HG03039 (cell line): Measurements from ENCODE around the gene CCDC74A.
"Not testable (repeated sequence)": the region's sequence is repeated elsewhere in the genome, so short reads cannot be mapped to it uniquely, and the experiment has no call there.

Experiments used
- ATAC-seq: cut with Tn5 transposase; IDR thresholded peaks from one replicate; pipeline ENCODE4 v1.9.1; 2021; ENCODE audit warnings: mild to moderate bottlenecking, moderate library complexity; ENCODE audit not compliant: unreplicated experiment

Gene CCDC74A

GRCh38 chr2:131498321-131498973 lies 29.2 kb upstream of the CCDC74A start:
- peak; percentile 98 for ATAC-seq

DNA sequence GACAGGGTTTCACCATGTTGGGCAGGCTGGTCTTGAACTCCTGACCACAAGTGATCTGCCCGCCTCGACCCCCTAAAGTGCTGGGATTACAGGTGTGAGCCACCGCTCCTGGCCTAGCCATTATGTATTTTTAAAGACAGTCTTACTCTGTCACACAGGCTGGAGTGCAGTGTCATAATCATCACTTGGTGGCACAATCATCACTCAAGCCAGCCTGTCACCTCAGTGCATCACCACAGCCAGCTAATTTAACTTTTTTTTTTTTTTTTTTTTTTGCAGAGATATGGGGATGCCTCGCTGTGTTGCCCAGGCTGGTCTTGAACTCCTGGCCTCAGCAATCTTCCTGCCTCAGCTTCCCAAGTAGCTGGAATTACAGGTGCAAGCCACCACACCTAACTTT lies 24.1 kb upstream of the CCDC74A start:
- ATAC-seq = not testable (repeated sequence)

GRCh38 chr2:131504082-131504750 lies 23.5 kb upstream of the CCDC74A start:
- ATAC-seq = not testable (repeated sequence)

DNA sequence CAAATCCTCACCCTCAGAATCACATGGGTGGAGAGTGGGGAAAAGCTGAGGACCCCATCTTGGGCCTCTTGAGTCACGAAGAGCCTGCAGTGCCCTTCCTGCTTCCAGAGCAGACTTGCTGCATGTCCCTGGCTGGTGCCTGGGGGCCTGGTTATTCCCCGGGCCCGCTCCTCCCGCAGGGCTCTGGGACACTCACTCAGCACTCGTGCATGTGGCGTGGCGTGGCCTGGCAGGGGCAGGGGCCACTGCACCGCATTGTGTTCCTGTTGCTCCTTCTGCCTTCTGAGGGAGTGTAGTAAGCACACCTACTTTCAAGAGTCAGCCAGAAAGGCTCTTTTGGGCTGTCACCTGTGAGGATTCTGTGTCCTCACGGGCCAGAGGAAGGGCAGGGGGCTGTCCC lies 18.1 kb upstream of the CCDC74A start:
- no peak for ATAC-seq

DNA sequence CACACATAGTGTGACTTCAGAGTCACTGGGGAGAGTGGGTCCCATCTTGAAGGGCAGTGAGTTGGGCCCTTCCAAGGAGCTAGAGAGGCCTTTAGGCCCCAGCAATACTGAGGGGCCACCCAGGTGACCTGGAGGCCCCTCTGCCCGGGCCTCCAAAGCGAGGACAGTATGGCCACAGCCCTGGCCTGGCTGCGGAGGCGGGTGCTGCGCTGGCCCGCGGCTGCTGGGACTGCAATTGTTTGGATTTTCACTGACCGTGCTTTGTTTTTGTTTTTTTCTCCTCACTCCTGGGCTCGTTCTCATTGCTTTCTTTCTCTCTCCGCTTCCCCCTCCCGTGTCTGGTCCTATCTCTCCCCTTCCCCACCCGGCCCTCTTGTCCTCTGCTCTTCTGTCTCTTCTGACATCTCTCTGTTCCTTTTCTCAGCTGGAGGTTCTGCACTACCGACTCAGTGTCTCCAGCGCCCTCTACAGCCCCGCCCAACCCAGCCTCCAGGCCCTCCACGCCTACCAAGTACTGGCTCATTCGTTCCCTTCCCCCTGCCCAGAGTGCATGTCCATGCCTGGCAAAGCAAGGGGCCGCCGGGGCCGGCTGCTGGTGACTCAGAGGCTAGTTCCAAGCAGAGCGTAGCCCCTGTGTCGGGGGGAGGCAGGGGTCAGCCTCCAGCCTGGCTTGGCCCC lies 16.3 kb upstream of the CCDC74A start:
- ATAC-seq = not testable (repeated sequence)

GRCh38 chr2:131511969-131512870 lies 15.5 kb upstream of the CCDC74A start:
- not testable (repeated sequence) for ATAC-seq

- peak; percentile 60 for ATAC-seq
These were observed 13.1 kb upstream of the CCDC74A start for GRCh38 chr2:131514408-131515166.

- not testable (repeated sequence) for ATAC-seq
These were observed 12.5 kb upstream of the CCDC74A start for GRCh38 chr2:131515235-131515634.

DNA sequence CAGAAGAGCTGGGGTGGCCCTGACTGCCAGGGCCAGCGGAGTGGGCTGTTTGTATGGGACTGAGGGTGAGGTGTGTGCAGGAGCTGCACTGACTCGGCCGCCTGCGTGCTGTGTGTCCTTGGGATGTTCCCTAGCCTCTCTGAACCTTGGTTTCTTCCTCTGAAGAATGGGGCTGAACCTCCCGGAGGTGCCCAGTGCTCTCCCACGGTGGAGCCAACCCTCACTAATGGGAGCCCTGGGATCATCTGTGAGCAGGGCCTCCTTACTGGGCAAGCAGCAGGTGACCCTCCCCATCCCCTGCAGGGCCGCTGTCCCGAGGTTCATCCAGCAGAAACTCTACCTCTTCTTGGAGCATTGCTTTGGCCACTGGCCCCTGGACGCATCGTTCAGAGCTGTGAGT lies 11.7 kb upstream of the CCDC74A start:
- ATAC-seq = no peak

DNA sequence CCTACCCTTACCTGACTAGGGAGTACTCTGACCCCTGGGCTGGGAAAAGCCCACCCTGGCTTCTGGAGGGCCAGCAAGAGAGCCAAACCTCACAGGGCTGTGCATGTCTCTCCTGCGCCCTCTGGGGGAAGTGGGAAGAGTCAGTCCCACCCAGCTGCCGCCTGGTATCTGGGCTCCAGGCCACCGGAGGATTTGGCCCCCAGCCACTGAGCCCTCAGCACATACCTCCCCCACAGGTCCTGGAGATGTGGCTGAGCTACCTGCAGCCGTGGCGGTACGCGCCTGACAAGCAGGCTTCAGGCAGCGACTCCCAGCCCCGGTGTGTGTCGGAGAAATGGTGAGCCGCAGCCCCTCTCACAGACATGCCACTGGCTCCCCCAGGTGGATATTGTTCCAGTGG lies 11.1 kb upstream of the CCDC74A start:
- not testable (repeated sequence) for ATAC-seq

DNA sequence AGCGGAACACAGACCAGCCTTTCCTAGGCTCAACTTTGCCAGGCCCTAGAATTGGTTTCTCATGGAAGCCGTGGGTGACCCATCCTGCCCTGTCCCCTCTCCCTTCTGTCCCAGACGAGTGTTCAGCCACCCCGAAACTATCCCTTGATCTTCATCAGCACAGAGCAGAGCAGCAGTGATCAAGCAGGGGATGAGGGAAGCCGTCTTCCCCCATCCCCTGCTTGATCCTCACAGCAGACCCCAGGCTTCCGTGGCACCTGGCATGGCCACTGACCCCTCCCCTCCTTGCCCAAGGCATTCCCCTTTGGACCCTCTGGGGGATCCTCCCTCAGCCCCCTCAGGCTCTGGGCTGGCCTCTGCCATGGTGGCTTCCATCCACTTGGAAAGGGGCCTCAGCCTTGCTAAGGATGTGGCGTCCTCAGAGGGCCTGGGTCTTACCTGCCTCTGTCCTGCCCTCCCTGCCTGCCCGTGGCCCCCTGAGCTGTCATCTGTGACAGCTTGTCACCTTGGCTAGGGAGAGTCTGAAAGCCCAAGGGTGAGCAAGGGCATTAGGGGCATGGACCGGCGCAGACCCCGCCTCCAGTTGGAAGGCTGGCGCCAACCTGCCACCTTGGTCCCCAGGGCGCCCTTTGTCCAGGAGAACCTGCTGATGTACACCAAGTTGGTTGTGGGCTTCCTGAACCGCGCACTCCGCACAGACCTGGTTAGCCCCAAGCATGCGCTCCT lies 10.4 kb upstream of the CCDC74A start:
- no peak for ATAC-seq

DNA sequence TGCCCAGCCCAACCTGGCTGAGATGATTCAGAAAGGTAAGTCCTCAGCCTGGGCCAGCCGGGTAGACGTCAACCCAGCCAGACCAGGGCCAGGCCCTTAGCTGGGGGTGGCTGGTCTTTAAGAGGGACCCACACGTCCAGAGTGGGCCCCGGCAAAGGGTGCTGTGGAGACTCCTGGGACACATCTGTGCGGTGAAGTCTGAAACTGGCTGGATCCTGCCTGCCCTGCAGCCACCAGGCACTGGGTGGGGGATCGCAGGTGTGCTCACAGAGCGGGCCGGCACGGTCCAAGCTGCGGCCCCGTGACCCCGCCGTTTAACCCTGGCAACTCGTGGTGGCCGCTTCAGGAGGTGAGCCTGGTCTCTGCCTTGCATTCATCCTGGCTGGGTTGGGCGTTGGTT lies 9.8 kb upstream of the CCDC74A start:
- ATAC-seq = not testable (repeated sequence)

- not testable (repeated sequence) for ATAC-seq
These were observed 9.2 kb upstream of the CCDC74A start for GRCh38 chr2:131518531-131518930.

DNA sequence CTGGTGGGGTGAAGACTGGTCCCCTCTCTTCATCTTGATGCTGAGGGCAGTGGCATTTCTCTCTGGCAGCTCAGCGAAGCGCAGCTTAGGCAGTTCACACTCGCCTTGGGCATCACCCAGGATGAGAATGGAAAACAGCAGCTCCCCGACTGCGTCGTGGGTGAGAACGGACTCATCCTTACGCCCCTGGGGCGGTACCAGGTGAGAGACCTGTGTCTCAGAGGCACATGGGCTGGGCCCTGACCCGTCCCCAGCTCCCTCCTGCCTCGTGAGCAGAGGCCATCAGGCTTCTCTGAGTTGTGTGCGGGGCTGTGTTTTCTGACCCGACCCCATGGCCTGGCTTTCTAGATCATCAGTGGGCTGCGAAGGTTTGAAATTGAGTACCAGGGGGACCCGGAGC lies 8.2 kb upstream of the CCDC74A start:
- no peak for ATAC-seq

- not testable (repeated sequence) for ATAC-seq
These were observed 7.7 kb upstream of the CCDC74A start for GRCh38 chr2:131519871-131520470.

- no peak for ATAC-seq
These were observed 7.2 kb upstream of the CCDC74A start for GRCh38 chr2:131520526-131520925.

DNA sequence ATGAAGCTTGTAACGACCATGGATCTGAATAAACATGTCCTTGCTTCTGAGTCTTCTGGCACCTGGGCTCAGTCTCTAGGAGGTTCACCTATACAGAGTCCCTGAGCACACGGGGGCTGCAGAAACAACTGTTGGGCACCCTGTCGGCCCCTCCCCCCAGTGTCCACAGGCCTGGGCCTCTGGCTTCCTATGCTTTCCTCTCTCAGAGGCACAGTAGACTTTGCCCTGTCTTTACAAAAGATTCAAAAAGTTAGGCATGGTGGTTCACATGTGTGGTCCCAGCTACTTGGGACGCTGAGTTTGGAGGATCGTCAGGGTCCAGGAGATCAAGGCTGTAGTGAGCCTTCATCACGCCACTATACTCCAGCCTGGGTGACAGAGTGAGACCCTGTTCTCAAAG lies 6.2 kb upstream of the CCDC74A start:
- not testable (repeated sequence) for ATAC-seq

GRCh38 chr2:131521961-131522781 lies 5.5 kb upstream of the CCDC74A start:
- ATAC-seq = no peak
